Fibroblast of peridontal ligament (primary cell): ENCODE measurements around the gene BCL11B.
"Not testable (repeated sequence)": the region's sequence is repeated elsewhere in the genome, so short reads cannot be mapped to it uniquely, and the experiment has no call there.

Source experiments
- DNase-seq: peaks from one replicate; pipeline ENCODE4 v3.0.0-alpha.2; 2010; ENCODE audit errors: extremely low read depth

The BCL11B gene

GRCh38 chr14:99199846-99200653 lies 71.9 kb downstream of the BCL11B start:
- no peak for DNase-seq

- DNase-seq, result no peak
Measured at GRCh38 chr14:99198746-99199502, 73.1 kb downstream of the BCL11B start.

GRCh38 chr14:99196310-99196650 lies 75.7 kb downstream of the BCL11B start:
- DNase-seq, result no peak

- DNase-seq, result no peak
Measured at GRCh38 chr14:99195602-99196309, 76.2 kb downstream of the BCL11B start.

- DNase-seq, result no peak
Measured at GRCh38 chr14:99194736-99195135, 77.3 kb downstream of the BCL11B start.

GRCh38 chr14:99194136-99194535 lies 77.9 kb downstream of the BCL11B start:
- DNase-seq, result no peak

GRCh38 chr14:99192830-99193229 lies 79.2 kb downstream of the BCL11B start:
- no peak for DNase-seq

- DNase-seq, result peak; percentile 34
Measured at GRCh38 chr14:99192028-99192621, 79.9 kb downstream of the BCL11B start.

GRCh38 chr14:99191395-99192027 lies 80.5 kb downstream of the BCL11B start:
- no peak for DNase-seq

- no peak for DNase-seq
Measured at GRCh38 chr14:99190696-99191394, 81.2 kb downstream of the BCL11B start.

GRCh38 chr14:99189201-99189801 lies 82.7 kb downstream of the BCL11B start:
- no peak for DNase-seq

GRCh38 chr14:99188731-99189191 lies 83.2 kb downstream of the BCL11B start:
- DNase-seq, result no peak

- DNase-seq, result no peak
Measured at GRCh38 chr14:99187858-99188257, 84.1 kb downstream of the BCL11B start.

GRCh38 chr14:99186956-99187690 lies 84.9 kb downstream of the BCL11B start:
- DNase-seq, result no peak

GRCh38 chr14:99186336-99186735 lies 85.7 kb downstream of the BCL11B start:
- DNase-seq, result not testable (repeated sequence)

- DNase-seq, result no peak
Measured at GRCh38 chr14:99185436-99186068, 86.4 kb downstream of the BCL11B start.

GRCh38 chr14:99183716-99184115 lies 88.3 kb downstream of the BCL11B start:
- DNase-seq, result no peak

- DNase-seq, result no peak
Measured at GRCh38 chr14:99183311-99183710, 88.7 kb downstream of the BCL11B start.

GRCh38 chr14:99182548-99183250 lies 89.3 kb downstream of the BCL11B start:
- no peak for DNase-seq
